ENCODE measurements around the gene GRK5. TPM values are rescaled to one million over a fixed set of nuclear protein-coding genes. Genes with fewer than 3 reads are reported as not detected.

The GRK5 gene
- total RNA-seq, 4 donors from 2014 or later, result 5.4 to 13.0 (median 10.6) TPM

DNA sequence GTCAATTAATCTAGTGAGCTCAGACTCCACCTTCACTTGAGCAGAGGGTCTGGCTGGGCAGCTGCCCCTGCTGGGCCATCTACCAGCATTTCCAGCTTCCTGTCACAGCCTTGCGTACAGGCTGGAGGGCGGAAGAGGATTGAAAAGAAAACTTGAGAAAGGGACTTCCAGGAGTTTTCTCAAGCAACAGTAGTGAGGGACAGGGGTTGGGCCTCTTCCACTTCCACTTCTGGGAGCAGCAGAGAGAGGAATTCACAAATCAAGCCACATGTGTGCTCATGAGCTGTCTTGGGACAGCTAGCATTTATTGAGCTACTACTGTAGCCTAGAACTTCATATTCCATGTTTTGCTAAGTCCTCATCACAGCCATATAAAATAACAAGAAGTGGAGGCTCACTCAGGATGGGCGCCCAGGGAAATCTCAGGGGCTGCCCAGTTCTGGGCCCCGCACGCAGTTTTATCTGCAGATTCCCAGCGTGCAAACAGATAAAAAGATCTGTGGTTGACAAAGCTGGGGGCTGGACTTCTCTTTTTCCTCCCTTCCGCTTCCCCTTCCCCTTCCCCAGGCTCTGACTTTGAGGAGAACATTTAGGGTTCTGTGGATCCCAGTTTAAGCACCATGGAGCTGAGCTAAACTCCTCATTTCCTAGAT lies 199.4 kb downstream of the GRK5 start:
- intact Hi-C loops (cut with DNase I; ENCODE audit: low total_unique reads), result no loop called here
- no peak for DNase-seq (ENCODE audit: low spot score in 2 of 2)
- H3K4me3 ChIP-seq (ENCODE audit: low read depth, poor library complexity, severe bottlenecking), result no peak overlapping the region
- no peak for TF ChIP-seq POLR2A (IDR thresholded peaks at IDR 0.05)
- TF ChIP-seq, protein P1, sequence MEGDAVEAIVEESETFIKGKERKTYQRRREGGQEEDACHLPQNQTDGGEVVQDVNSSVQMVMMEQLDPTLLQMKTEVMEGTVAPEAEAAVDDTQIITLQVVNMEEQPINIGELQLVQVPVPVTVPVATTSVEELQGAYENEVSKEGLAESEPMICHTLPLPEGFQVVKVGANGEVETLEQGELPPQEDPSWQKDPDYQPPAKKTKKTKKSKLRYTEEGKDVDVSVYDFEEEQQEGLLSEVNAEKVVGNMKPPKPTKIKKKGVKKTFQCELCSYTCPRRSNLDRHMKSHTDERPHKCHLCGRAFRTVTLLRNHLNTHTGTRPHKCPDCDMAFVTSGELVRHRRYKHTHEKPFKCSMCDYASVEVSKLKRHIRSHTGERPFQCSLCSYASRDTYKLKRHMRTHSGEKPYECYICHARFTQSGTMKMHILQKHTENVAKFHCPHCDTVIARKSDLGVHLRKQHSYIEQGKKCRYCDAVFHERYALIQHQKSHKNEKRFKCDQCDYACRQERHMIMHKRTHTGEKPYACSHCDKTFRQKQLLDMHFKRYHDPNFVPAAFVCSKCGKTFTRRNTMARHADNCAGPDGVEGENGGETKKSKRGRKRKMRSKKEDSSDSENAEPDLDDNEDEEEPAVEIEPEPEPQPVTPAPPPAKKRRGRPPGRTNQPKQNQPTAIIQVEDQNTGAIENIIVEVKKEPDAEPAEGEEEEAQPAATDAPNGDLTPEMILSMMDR (IDR thresholded peaks at IDR 0.05), result no peak
- WGBS, 2 donors, result 79 to 90% methylated on average over 7 of the region's 7 CpGs

DNA sequence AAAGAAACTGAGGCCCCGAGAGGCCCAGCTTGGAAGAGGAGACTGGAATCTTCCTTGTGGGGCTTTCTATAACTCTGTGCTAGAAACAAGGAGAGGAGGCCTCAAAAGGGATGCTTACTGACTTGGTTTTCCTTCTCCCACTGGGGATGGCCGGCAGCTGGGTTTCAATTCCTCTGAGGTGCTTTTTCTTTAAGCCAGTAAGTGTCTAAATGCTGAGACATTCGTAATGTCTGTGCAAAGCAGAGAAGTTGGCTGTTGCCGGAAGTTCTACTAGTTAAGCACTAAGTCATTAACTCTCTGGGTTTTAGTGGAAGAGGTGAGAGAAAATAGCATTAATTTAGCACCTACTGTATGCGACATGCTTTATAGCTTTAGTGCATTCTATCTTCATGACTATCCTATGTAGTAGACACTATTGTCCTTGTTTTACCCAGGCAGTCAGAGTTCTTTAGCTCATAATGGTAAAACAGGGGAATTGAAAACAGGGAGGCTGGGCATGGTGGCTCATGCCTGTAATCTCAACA lies 199.9 kb downstream of the GRK5 start:
- intact Hi-C loops (cut with DNase I; ENCODE audit: low total_unique reads), result no loop called here
- TF ChIP-seq, protein P1 (IDR thresholded peaks at IDR 0.05), result no peak
- no peak for TF ChIP-seq POLR2A (IDR thresholded peaks at IDR 0.05)
- no peak for DNase-seq (ENCODE audit: low spot score in 2 of 2)
- H3K4me3 ChIP-seq (ENCODE audit: low read depth, poor library complexity, severe bottlenecking), result no peak overlapping the region
- WGBS, 2 donors, result 82 to 85% methylated on average over 5 of the region's 5 CpGs

DNA sequence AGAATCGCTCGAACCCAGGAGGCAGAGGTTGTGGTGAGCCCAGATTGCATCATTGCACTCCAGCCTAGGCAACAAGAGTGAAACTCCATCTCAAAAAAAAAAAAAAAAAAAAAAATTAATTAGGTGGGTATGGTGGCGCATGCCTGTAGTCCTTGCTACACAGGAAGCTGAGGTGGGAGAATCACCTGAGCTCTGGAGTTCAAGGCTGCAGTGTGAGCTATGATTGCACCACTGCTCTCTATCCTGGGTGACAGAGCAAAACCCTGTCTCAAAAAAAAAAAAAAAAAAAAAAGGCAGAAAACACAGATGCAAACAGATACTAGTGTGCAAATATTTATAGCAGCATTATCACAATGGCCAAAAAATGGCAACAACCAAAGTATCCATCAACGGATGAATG lies 200.7 kb downstream of the GRK5 start:
- WGBS, 2 donors, result 86 to 91% methylated on average over 4 of the region's 4 CpGs
- TF ChIP-seq, protein P1 (IDR thresholded peaks at IDR 0.05), result no peak
- TF ChIP-seq POLR2A (IDR thresholded peaks at IDR 0.05), result no peak
- H3K4me3 ChIP-seq (ENCODE audit: low read depth, poor library complexity, severe bottlenecking), result no peak overlapping the region
- DNase-seq (ENCODE audit: low spot score in 2 of 2), result no peak
- intact Hi-C loops (cut with DNase I; ENCODE audit: low total_unique reads), result no loop called here

DNA sequence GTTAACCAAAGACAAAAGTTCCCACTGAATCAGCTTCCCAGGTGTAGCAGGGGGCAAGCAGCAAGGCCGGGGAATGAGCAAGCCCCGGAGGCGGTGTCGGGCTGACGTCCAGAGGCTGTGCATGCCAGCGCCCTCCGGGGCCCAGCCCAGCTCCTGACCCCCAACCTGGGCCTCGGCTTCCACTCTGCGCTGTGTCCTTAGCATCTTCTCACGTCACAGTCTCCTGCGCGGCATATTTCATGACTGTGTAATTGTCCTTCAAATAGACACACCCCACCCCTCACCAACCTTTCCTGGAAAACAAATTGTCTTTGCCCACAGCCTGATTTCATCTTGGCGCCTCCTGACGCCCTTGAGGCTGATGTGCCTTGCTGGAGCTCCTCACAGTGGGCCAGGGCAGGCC lies 201.6 kb downstream of the GRK5 start:
- no peak for TF ChIP-seq POLR2A (IDR thresholded peaks at IDR 0.05)
- TF ChIP-seq, protein P1 (IDR thresholded peaks at IDR 0.05), result no peak
- no peak overlapping the region for H3K4me3 ChIP-seq (ENCODE audit: low read depth, poor library complexity, severe bottlenecking)
- DNase-seq (ENCODE audit: low spot score in 2 of 2), result no peak
- WGBS, 2 donors, result 79 to 85% methylated on average over 14 of the region's 14 CpGs
- intact Hi-C loops (cut with DNase I; ENCODE audit: low total_unique reads), result no loop called here

DNA sequence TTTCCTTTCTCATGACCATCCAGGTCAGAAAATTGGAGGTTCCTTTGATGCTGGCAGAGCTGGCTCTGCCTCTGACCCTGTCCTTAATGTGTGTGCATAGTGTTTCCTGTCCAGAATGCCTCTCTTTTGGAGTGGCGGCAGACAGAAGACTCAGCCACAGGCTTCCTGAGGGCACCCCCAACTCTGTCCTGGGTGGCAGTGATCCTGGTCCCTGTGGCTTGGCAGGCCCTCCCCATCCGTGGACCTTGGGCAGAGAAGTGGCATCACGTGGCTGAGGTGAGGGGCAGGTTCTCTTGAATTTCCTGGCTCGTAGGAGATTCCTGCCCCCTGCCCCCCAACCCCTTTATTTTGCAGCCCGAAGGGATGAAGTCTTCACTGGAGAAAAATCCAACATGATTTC lies 202.0 kb downstream of the GRK5 start:
- no peak for DNase-seq (ENCODE audit: low spot score in 2 of 2)
- H3K4me3 ChIP-seq (ENCODE audit: low read depth, poor library complexity, severe bottlenecking), result no peak overlapping the region
- TF ChIP-seq, protein P1 (IDR thresholded peaks at IDR 0.05), result no peak
- no peak for TF ChIP-seq POLR2A (IDR thresholded peaks at IDR 0.05)
- intact Hi-C loops (cut with DNase I; ENCODE audit: low total_unique reads), result no loop called here
- WGBS, 2 donors, result 77 to 84% methylated on average over 5 of the region's 5 CpGs

DNA sequence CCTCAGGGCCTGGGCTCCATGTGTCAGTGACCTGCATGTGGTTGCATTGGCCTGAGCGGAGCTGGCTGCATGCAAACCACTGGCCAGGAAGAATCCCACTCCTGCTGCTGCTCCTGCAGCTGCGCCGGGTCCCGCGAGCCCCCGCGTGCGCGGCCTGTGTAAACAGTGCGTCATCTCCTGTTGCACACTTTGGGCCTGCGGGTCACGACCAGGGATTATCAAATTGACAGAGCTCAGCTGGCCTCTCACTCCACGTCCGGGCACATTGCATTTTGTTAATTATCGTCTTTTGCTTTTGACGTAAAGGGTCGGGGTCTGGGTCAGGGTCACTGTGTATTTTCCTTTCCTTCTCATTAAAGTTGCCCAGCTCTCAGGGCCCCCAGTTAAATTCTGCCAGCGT lies 202.5 kb downstream of the GRK5 start:
- no peak for DNase-seq (ENCODE audit: low spot score in 2 of 2)
- H3K4me3 ChIP-seq (ENCODE audit: low read depth, poor library complexity, severe bottlenecking), result no peak overlapping the region
- no peak for TF ChIP-seq POLR2A (IDR thresholded peaks at IDR 0.05)
- TF ChIP-seq, protein P1 (IDR thresholded peaks at IDR 0.05), result no peak
- intact Hi-C loops (cut with DNase I; ENCODE audit: low total_unique reads), result loop anchor here (10.0 kb wide), 1 partner anchor 205 kb away; the partner anchor contains the start of gene GRK5
- 88 to 94% methylated on average over 18 of the region's 18 CpGs for WGBS, 2 donors

All from lower leg skin (tissue), 4 donors.